GM21528 (cell line): ENCODE data around the gene C11orf65.
"Not testable (repeated sequence)": the region's sequence is repeated elsewhere in the genome, so short reads cannot be mapped to it uniquely, and the experiment has no call there.

Experiments used
- ATAC-seq: cut with Tn5 transposase; IDR thresholded peaks from one replicate; pipeline ENCODE4 v1.9.1; 2021; ENCODE audit warnings: mild to moderate bottlenecking, moderate library complexity; ENCODE audit not compliant: unreplicated experiment, low FRiP score

C11orf65 gene

DNA sequence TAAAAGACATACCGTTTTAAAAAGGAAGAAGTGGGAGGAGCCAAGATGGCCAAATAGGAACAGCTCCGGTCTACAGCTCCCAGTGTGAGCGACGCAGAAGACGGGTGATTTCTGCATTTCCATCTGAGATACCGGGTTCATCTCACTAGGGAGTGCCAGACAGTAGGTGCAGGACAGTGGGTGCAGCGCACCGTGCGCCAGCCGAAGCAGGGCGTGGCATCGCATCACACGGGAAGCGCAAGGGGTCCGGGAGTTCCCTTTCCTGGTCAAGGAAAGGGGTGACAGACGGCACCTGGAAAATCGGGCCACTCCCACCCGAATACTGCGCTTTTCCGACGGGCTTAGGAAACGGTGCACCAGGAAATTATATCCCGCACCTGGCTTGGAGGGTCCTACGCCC lies 93.8 kb downstream of the C11orf65 start:
- ATAC-seq, result not testable (repeated sequence)

DNA sequence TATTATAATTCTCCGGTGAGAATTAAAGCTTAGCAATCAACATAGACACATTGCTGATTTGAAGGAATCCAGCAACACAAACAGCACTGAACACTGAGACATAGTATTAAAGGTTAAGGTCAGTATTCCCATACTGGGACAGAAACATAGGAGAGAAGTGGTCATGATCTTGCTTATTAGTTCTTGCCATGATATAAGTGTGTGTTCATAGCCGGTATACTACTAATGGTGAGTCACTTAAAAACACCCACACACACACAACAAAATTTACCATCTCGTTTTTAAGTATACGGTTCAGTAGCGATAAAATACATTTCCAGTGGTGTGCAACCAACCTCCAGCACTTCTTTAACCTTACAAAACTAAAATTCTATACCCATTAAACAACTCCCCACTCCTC lies 96.3 kb downstream of the C11orf65 start:
- no peak for ATAC-seq

DNA sequence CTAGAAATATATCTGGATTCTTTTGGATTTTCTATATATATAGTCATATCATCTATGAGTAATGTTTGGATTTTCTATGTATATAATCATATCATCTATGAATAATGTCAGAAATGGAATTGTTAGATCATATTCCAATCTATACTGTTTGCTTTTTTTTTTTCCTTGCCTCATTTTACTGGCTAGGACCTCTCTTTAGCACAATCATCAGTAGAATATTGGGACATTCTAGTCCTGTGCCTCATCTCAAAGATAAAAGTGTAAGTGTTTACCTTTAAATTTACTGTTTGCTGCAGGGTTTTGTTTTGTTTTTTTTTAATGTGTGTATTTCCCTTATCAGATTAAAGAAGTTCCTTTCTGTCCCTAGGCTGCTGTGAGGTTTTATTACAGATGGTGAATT lies 97.0 kb downstream of the C11orf65 start:
- ATAC-seq, result no peak

DNA sequence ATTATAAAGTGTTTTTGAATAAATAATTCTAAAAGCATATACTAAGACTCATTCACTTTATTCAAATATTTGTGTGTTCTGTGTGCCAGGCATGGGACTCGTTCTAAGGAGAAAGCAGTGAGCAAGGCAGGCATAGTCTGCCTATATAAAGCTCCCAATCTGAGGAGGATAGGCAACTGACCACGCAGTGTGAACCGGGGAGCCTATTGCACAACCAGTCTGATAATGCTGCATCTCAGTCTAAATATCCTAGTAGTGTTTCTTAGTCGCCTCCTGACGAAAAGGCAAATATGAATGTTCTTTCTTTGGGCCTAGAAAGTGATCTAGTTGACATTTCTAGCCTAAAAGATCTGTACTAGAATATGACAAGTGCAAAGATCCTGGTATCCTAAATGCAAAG lies 98.3 kb downstream of the C11orf65 start:
- no peak for ATAC-seq

DNA sequence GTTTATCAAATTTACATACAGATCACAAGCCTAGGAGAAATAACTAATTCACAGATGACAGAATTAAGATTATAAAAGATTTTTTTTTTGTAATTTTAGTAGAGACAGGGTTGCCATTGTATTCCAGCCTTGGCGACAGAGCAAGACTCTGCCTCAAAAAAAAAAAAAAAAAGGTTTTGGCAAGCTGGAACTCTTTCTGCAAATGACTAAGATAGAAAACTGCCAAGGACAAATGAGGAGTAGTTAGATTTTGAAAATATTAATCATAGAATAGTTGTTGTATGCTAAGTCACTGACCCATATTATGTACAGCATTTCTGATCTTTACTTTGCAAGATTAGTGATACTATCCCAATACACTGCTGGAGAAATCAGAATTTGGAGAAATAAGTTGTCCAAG lies 99.2 kb downstream of the C11orf65 start:
- no peak for ATAC-seq

DNA sequence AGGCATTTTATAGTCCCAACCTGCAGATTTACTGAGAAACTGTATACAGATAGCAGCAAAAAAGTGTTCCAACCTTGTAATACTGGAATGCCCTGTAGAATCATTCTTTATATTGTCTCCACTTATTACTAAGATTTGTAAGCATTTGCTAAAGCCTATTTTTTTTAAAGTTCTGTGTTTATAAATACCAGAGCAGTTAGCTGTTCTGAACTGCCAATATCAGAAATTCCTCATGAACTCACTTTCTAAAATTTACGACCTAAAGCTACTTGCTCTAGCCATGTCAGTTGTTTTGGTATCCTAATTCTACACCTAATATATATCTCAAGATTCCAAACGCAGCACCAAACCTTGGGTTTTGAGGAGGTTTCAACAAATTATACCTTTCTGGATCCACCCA lies 103.2 kb downstream of the C11orf65 start:
- no peak for ATAC-seq

DNA sequence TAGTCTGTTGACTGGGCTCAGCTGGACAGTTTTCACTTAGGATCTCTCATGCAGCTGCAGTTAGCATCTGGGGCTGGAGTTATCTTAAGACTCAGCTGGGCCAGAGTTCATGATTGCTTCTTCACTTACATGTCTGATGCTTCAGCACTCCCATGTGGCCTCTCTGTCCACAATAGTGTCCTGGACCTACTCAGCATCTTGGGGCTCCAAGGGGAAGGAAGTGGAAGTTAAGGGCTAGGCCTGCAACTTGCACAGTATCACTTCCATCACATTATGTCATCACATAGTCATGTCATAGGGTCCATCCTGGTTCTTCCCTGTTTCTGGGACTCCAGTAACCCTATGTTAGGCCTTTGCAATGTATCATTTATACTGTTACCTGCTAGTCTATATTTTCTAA lies 115.9 kb downstream of the C11orf65 start:
- no peak for ATAC-seq

DNA sequence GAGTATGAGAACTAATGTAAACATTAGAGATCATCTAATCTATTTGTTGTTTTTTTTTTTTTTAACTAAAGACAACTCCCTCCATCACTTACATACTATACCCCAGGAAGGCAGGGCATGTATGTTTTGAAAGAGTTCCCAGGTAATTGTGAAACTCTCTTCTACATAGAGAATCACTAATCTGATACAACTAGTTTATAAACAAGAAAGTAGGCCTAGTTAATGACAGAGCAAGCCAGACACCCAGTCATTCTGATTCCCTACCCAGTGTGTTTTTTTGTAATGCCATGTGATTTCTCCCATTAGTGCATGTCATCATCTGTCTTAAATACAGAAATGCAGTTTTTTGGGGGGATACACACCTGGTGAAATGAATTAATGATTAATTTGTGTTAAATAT lies 120.9 kb downstream of the C11orf65 start:
- no peak for ATAC-seq

DNA sequence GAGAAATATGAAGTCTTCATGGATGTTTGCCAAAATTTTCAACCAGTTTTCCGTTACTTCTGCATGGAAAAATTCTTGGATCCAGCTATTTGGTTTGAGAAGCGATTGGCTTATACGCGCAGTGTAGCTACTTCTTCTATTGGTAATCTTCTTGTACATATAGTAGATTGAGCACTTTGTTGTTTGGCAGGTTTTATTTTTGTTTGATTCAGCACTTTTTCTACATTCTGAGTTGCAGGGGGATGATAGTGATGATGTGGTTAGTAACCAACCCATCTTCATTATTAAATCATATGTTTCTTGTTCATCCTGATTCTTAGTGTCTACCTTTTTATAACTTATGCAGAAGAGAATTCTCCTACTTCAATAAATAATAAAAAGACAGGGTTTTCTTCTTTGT lies 121.6 kb downstream of the C11orf65 start:
- no peak for ATAC-seq

DNA sequence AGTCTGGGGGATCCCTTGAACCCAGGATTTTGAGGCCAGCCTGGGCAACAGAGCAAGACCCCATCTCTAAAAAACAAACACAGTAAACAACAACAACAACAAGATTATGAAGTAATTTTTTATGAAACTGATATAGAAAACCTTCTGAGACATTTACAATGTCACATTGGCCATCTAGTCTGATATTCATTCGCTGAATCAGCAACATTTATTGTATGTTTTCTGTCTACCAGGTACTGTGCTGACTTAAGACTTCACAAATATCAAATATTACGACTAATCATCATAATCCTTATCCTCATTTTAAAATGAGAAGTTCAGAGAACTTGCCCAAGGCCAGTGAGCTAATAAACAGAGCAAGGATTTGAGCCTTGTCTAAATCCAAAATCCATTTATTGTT lies 123.6 kb downstream of the C11orf65 start:
- no peak for ATAC-seq

DNA sequence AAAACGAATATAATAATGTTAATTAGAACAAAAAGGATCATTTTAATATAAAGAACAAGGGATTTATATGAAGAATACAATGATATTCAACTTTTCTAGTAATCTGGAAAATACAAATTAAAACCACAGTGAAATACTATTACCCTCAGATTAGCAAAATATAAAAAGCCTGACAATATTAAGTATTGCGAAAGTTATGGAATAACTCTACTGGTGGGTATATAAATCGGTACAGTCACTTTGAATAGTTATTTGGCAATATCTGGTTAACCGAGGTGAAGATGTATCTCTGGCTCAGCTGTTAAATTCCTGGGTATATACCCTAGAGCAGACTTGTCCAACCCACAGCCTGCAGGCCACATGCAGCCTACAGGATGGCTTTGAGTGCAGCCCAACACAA lies 125.7 kb downstream of the C11orf65 start:
- no peak for ATAC-seq

DNA sequence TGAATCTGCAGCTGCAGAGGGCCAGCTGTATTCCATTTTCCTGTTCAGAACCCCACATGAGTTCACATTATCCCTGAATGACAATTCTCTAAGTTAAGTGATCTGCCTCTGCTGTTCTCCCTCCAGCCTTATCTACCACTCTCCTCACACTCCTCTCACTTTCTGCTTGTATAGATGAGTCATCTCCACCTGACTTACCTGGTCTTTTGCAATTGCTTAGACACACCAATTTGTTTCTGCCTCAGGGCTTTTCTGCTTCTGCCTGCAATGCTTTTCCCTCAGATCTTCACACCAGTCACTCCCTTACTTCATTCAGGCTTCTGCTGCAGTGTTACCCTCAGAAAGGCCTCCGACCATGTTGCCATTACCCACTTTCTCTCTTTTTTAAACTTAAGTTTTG lies 126.4 kb downstream of the C11orf65 start:
- no peak for ATAC-seq

DNA sequence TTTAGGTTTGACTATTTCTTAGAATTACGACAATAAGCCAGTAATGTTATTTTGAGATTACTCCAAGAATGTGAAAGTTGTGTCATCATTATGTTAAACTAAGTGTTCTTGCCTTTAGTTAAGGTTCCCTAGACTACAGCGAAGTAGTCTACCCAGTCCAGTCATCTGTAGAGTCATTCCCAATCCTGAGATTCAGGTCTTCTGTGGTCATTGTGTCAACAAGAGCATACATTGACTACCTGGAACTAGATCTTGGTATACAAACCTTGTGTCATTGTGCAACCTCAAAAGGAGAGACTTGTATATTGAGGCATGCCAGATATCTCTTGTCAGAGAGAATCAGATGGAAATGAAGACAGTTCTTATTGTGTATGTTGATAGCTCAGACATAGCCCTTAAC lies 128.6 kb downstream of the C11orf65 start:
- ATAC-seq, result no peak

DNA sequence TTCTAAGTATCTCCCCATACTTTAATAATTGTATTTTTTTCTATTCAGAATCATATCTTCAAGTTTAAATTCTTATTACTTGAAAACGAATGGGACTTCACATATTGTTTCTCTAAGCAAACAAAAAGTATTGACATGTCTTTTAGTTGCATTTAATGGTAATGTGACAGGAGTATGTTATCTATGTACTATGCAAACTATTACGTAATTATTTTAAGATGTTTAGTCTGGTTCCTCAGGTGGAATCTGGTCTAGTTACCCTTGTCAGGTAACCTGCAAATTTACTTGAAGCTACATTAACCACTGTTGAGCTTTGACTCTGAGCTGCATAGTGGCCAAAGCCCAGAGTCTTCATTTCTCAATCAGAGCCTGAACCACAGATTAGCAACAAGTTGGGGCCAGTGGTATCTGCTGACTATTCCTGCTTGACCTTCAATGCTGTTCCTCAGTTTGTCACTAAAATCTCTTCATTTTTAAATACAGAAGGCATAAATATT lies 133.9 kb downstream of the C11orf65 start:
- ATAC-seq, result no peak
